ENCODE measurements around the gene MRPS9.

GRCh38 chr2:105072039-105072438 is 34.2 kb downstream of the MRPS9 start:
- TF ChIP-seq, protein P1, sequence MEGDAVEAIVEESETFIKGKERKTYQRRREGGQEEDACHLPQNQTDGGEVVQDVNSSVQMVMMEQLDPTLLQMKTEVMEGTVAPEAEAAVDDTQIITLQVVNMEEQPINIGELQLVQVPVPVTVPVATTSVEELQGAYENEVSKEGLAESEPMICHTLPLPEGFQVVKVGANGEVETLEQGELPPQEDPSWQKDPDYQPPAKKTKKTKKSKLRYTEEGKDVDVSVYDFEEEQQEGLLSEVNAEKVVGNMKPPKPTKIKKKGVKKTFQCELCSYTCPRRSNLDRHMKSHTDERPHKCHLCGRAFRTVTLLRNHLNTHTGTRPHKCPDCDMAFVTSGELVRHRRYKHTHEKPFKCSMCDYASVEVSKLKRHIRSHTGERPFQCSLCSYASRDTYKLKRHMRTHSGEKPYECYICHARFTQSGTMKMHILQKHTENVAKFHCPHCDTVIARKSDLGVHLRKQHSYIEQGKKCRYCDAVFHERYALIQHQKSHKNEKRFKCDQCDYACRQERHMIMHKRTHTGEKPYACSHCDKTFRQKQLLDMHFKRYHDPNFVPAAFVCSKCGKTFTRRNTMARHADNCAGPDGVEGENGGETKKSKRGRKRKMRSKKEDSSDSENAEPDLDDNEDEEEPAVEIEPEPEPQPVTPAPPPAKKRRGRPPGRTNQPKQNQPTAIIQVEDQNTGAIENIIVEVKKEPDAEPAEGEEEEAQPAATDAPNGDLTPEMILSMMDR (optimal IDR thresholded peaks at IDR 0.05 in 1 of 3, IDR thresholded peaks at IDR 0.05 in 1 of 3, conservative IDR thresholded peaks at IDR 0.05 in 1 of 3; ENCODE audit: extremely low read depth in 1 of 3, insufficient read depth in 2 of 3, low read length in 3 of 3): no peak
- TF ChIP-seq EZH2 (IDR thresholded peaks at IDR 0.05; ENCODE audit: low read length): no peak
